Memory B cell (primary cell): Measurements from ENCODE around the gene FRZB.

Source experiments
- ATAC-seq: fragments of 150-1000 bp; cut with Tn5 transposase; 2 replicates; pipeline ENCODE4 v1.10.0; 2021; ENCODE audit warnings: low read depth, mild to moderate bottlenecking, moderate library complexity
- DNase-seq, 2 donors: peaks; one replicate each; pipeline ENCODE4 v3.0.0; 2022; ENCODE audit warnings: low spot score in 2 of 2
- H3K27ac Mint-ChIP-seq: one replicate; pipeline ENCODE4 v1.8.0; 2022; ENCODE audit warnings: mild to moderate bottlenecking, moderate library complexity, mixed read lengths
- H3K27me3 Mint-ChIP-seq: one replicate; pipeline ENCODE4 v1.8.0; 2022; ENCODE audit warnings: mixed read lengths
- H3K36me3 Mint-ChIP-seq: one replicate; pipeline ENCODE4 v1.8.0; 2022; ENCODE audit warnings: mild to moderate bottlenecking, mixed read lengths
- H3K4me1 Mint-ChIP-seq: one replicate; pipeline ENCODE4 v1.8.0; 2022; ENCODE audit warnings: mixed read lengths
- H3K4me3 Mint-ChIP-seq: one replicate; pipeline ENCODE4 v1.8.0; 2022; ENCODE audit warnings: mild to moderate bottlenecking, moderate library complexity, mixed read lengths
- H3K9me3 Mint-ChIP-seq: one replicate; pipeline ENCODE4 v1.8.0; 2022; ENCODE audit warnings: mixed read lengths

Gene FRZB

GRCh38 chr2:182836451-182836850 is 30.0 kb downstream of the FRZB start:
- Mint-ChIP-seq H3K9me3 (no peaks in the 10 kb centered on the region), H3K4me3 (no peak overlapping the region), H3K36me3 (no peaks in the 10 kb centered on the region), H3K27me3 (peaks cover 10% of the 10 kb centered on the region), H3K4me1 (no peaks in the 10 kb centered on the region), H3K27ac (no peak overlapping the region)
- DNase-seq (no peak), ATAC-seq (no peak)

GRCh38 chr2:182834293-182834692 is 32.1 kb downstream of the FRZB start:
- no peak for ATAC-seq
- no peaks in the 10 kb centered on the region for H3K36me3 Mint-ChIP-seq
- H3K4me3 Mint-ChIP-seq, result no peak overlapping the region
- no peaks in the 10 kb centered on the region for H3K4me1 Mint-ChIP-seq
- peaks cover 10% of the 10 kb centered on the region for H3K27me3 Mint-ChIP-seq
- no peak overlapping the region for H3K27ac Mint-ChIP-seq
- DNase-seq, result no peak
- no peaks in the 10 kb centered on the region for H3K9me3 Mint-ChIP-seq

GRCh38 chr2:182833084-182833854 is 33.2 kb downstream of the FRZB start:
- H3K4me3 Mint-ChIP-seq, result no peak overlapping the region
- H3K9me3 Mint-ChIP-seq, result no peaks in the 10 kb centered on the region
- peaks cover 13% of the 10 kb centered on the region for H3K27me3 Mint-ChIP-seq
- DNase-seq (no peak), ATAC-seq (no peak)
- no peaks in the 10 kb centered on the region for H3K4me1 Mint-ChIP-seq
- H3K36me3 Mint-ChIP-seq, result no peaks in the 10 kb centered on the region
- H3K27ac Mint-ChIP-seq, result no peak overlapping the region

- no peak overlapping the region for H3K27ac Mint-ChIP-seq
- ATAC-seq, result no peak
- peaks cover 13% of the 10 kb centered on the region for H3K27me3 Mint-ChIP-seq
- no peaks in the 10 kb centered on the region for H3K36me3 Mint-ChIP-seq
- H3K4me3 Mint-ChIP-seq, result no peak overlapping the region
- no peaks in the 10 kb centered on the region for H3K9me3 Mint-ChIP-seq
- no peak for DNase-seq
- H3K4me1 Mint-ChIP-seq, result no peaks in the 10 kb centered on the region
Observed at GRCh38 chr2:182831921-182832320, 34.5 kb downstream of the FRZB start.

- H3K4me3 Mint-ChIP-seq, result no peak overlapping the region
- peaks cover 13% of the 10 kb centered on the region for H3K27me3 Mint-ChIP-seq
- H3K27ac Mint-ChIP-seq, result no peak overlapping the region
- no peaks in the 10 kb centered on the region for H3K9me3 Mint-ChIP-seq
- DNase-seq, result no peak
- H3K4me1 Mint-ChIP-seq, result no peaks in the 10 kb centered on the region
- ATAC-seq, result no peak
- no peaks in the 10 kb centered on the region for H3K36me3 Mint-ChIP-seq
Observed at GRCh38 chr2:182831101-182831500, 35.3 kb downstream of the FRZB start.

GRCh38 chr2:182827182-182827879 is 39.1 kb downstream of the FRZB start:
- no peak for ATAC-seq
- no peaks in the 10 kb centered on the region for H3K36me3 Mint-ChIP-seq
- peaks cover 13% of the 10 kb centered on the region for H3K27me3 Mint-ChIP-seq
- no peak overlapping the region for H3K27ac Mint-ChIP-seq
- H3K4me3 Mint-ChIP-seq, result no peak overlapping the region
- H3K4me1 Mint-ChIP-seq, result no peaks in the 10 kb centered on the region
- DNase-seq, result no peak
- H3K9me3 Mint-ChIP-seq, result no peaks in the 10 kb centered on the region

- H3K4me1 Mint-ChIP-seq, result no peaks in the 10 kb centered on the region
- peaks cover 9% of the 10 kb centered on the region for H3K27me3 Mint-ChIP-seq
- no peak overlapping the region for H3K4me3 Mint-ChIP-seq
- ATAC-seq (no peak), DNase-seq (no peak)
- H3K9me3 Mint-ChIP-seq, result no peaks in the 10 kb centered on the region
- H3K27ac Mint-ChIP-seq, result no peak overlapping the region
- H3K36me3 Mint-ChIP-seq, result no peaks in the 10 kb centered on the region
Observed at GRCh38 chr2:182826496-182826895, 39.9 kb downstream of the FRZB start.

- Mint-ChIP-seq H3K4me3 (no peak overlapping the region), H3K9me3 (no peaks in the 10 kb centered on the region), H3K27me3 (peaks cover 9% of the 10 kb centered on the region), H3K27ac (no peak overlapping the region), H3K36me3 (no peaks in the 10 kb centered on the region), H3K4me1 (no peaks in the 10 kb centered on the region)
- no peak for DNase-seq
- no peak for ATAC-seq
Observed at GRCh38 chr2:182826064-182826463, 40.4 kb downstream of the FRZB start.

- DNase-seq (no peak), ATAC-seq (no peak)
- no peak overlapping the region for H3K27ac Mint-ChIP-seq
- H3K36me3 Mint-ChIP-seq, result no peaks in the 10 kb centered on the region
- no peaks in the 10 kb centered on the region for H3K4me1 Mint-ChIP-seq
- H3K27me3 Mint-ChIP-seq, result peaks cover 9% of the 10 kb centered on the region
- H3K4me3 Mint-ChIP-seq, result no peak overlapping the region
- no peaks in the 10 kb centered on the region for H3K9me3 Mint-ChIP-seq
Observed at GRCh38 chr2:182824767-182825158, 41.7 kb downstream of the FRZB start.

- Mint-ChIP-seq H3K27me3 (peaks cover 9% of the 10 kb centered on the region), H3K27ac (no peak overlapping the region), H3K36me3 (no peaks in the 10 kb centered on the region), H3K9me3 (no peaks in the 10 kb centered on the region), H3K4me1 (no peaks in the 10 kb centered on the region), H3K4me3 (no peak overlapping the region)
- ATAC-seq (no peak), DNase-seq (no peak)
Observed at GRCh38 chr2:182824056-182824766, 42.2 kb downstream of the FRZB start.

- peaks cover 9% of the 10 kb centered on the region for H3K27me3 Mint-ChIP-seq
- no peak for ATAC-seq
Observed at GRCh38 chr2:182822733-182823132, 43.7 kb downstream of the FRZB start.

GRCh38 chr2:182821182-182821581 is 45.3 kb downstream of the FRZB start:
- H3K4me3 Mint-ChIP-seq, result no peak overlapping the region
- DNase-seq (no peak), ATAC-seq (no peak)
- no peaks in the 10 kb centered on the region for H3K36me3 Mint-ChIP-seq
- no peak overlapping the region for H3K27ac Mint-ChIP-seq
- H3K9me3 Mint-ChIP-seq, result no peaks in the 10 kb centered on the region
- H3K27me3 Mint-ChIP-seq, result peaks cover 9% of the 10 kb centered on the region
- no peaks in the 10 kb centered on the region for H3K4me1 Mint-ChIP-seq

More at GRCh38 chr2:182822733-182823132, 43.7 kb downstream of the FRZB start:
- DNase-seq, result no peak
- Mint-ChIP-seq H3K4me3 (no peak overlapping the region), H3K36me3 (no peaks in the 10 kb centered on the region), H3K9me3 (no peaks in the 10 kb centered on the region), H3K4me1 (no peaks in the 10 kb centered on the region), H3K27ac (no peak overlapping the region)

- no peak for ATAC-seq
- H3K27ac Mint-ChIP-seq, result no peak overlapping the region
- H3K4me1 Mint-ChIP-seq, result no peaks in the 10 kb centered on the region
- peaks cover 11% of the 10 kb centered on the region for H3K27me3 Mint-ChIP-seq
- no peak overlapping the region for H3K4me3 Mint-ChIP-seq
- H3K36me3 Mint-ChIP-seq, result no peaks in the 10 kb centered on the region
- H3K9me3 Mint-ChIP-seq, result no peaks in the 10 kb centered on the region
- DNase-seq, result no peak
Observed at GRCh38 chr2:182819412-182819811, 47.0 kb downstream of the FRZB start.

- no peak overlapping the region for H3K4me3 Mint-ChIP-seq
- H3K36me3 Mint-ChIP-seq, result no peaks in the 10 kb centered on the region
- H3K9me3 Mint-ChIP-seq, result no peaks in the 10 kb centered on the region
- H3K27me3 Mint-ChIP-seq, result peaks cover 11% of the 10 kb centered on the region
- DNase-seq, result no peak
- no peaks in the 10 kb centered on the region for H3K4me1 Mint-ChIP-seq
- no peak for ATAC-seq
- H3K27ac Mint-ChIP-seq, result no peak overlapping the region
Observed at GRCh38 chr2:182818925-182819324, 47.5 kb downstream of the FRZB start.
